GM19324 (cell line): ENCODE results near the gene GOLGA6L4.
"Not testable (repeated sequence)": the region's sequence is repeated elsewhere in the genome, so short reads cannot be mapped to it uniquely, and the experiment has no call there.

ENCODE experiments used
- ATAC-seq: cut with Tn5 transposase; IDR thresholded peaks from one replicate; pipeline ENCODE4 v1.9.1; 2021; ENCODE audit warnings: mild to moderate bottlenecking, moderate library complexity; ENCODE audit not compliant: unreplicated experiment, low FRiP score

The GOLGA6L4 gene

GRCh38 chr15:84235573-84235972, at the start of gene GOLGA6L4:
Gene GOLGA6L4, plus strand, starts transcription at chr15:84235773. Its CDS starts 62 bp downstream, at chr15:84235835.
- not testable (repeated sequence) for ATAC-seq

GRCh38 chr15:84192982-84193381, 42.6 kb upstream of the GOLGA6L4 start:
- not testable (repeated sequence) for ATAC-seq

- ATAC-seq = not testable (repeated sequence)
These were observed 40.0 kb upstream of the GOLGA6L4 start for GRCh38 chr15:84195603-84196002.

GRCh38 chr15:84196530-84197188, 38.9 kb upstream of the GOLGA6L4 start:
- ATAC-seq = not testable (repeated sequence)

- not testable (repeated sequence) for ATAC-seq
These were observed 35.7 kb upstream of the GOLGA6L4 start for GRCh38 chr15:84199865-84200264.

- not testable (repeated sequence) for ATAC-seq
These were observed 10.9 kb downstream of the GOLGA6L4 start for GRCh38 chr15:84246441-84246840.
